VCaP (cell line): ENCODE measurements around the gene CLIP2.

Source experiments
- H3K27ac ChIP-seq: fragments of 450-650 bp; 2 replicates; pipeline ENCODE4 v1.5.1; 2017
- CTCF ChIP-seq: fragments of 450-650 bp; conservative IDR thresholded peaks from 2 replicates; pipeline ENCODE4 v1.5.1; 2017; ENCODE audit warnings: mild to moderate bottlenecking, moderate library complexity

The CLIP2 gene

GRCh38 chr7:74292757-74293576 is 3.8 kb downstream of the CLIP2 start:
- H3K27ac ChIP-seq, result no peak overlapping the region
- TF ChIP-seq CTCF, result no peak

GRCh38 chr7:74293577-74293908 is 4.3 kb downstream of the CLIP2 start:
- TF ChIP-seq CTCF, result no peak
- no peak overlapping the region for H3K27ac ChIP-seq

- no peak overlapping the region for H3K27ac ChIP-seq
- TF ChIP-seq CTCF, result no peak
Measured at GRCh38 chr7:74294191-74294998, 5.2 kb downstream of the CLIP2 start.

- no peak for TF ChIP-seq CTCF
- no peak overlapping the region for H3K27ac ChIP-seq
Measured at GRCh38 chr7:74297516-74298233, 8.5 kb downstream of the CLIP2 start.

GRCh38 chr7:74299401-74299800 is 10.2 kb downstream of the CLIP2 start:
- no peak for TF ChIP-seq CTCF
- no peak overlapping the region for H3K27ac ChIP-seq

- no peak for TF ChIP-seq CTCF
- H3K27ac ChIP-seq, result no peak overlapping the region
Measured at GRCh38 chr7:74300926-74301325, 11.7 kb downstream of the CLIP2 start.

- H3K27ac ChIP-seq, result no peak overlapping the region
- TF ChIP-seq CTCF, result no peak
Measured at GRCh38 chr7:74302745-74303221, 13.6 kb downstream of the CLIP2 start.
